SH-SY5Y (cell line): ENCODE data around the gene ANTXR1.

ENCODE experiments used
- GATA2 ChIP-seq: IDR thresholded peaks from 2 replicates; pipeline ENCODE4 v1.6.1; 2011; ENCODE audit warnings: mild to moderate bottlenecking, low read depth, low read length
- GATA3 ChIP-seq: IDR thresholded peaks from 2 replicates; pipeline ENCODE4 v1.6.1; 2011; ENCODE audit warnings: low read depth, mild to moderate bottlenecking, low read length, moderate library complexity

- TF ChIP-seq GATA2 = peak; percentile 96
- peak; percentile 86 for TF ChIP-seq GATA3
Measured at GRCh38 chr2:69164061-69164778, 151.2 kb downstream of the ANTXR1 start.
